H9 (cell line): ENCODE measurements around the gene MLKL. TPM values are rescaled to one million over a fixed set of nuclear protein-coding genes. Genes with fewer than 3 reads are reported as not detected.

Experiments
- DNase-seq: peaks from one replicate; pipeline ENCODE4 v3.0.0-alpha.2; 2017
- H2AFZ ChIP-seq: one replicate; pipeline ENCODE4 v1.6.1; 2013; ENCODE audit warnings: mild to moderate bottlenecking, low read length, control low read depth, moderate library complexity
- H2AK5ac ChIP-seq: 2 replicates; pipeline ENCODE4 v1.6.1; 2013; ENCODE audit warnings: low read length, control low read depth, mixed read lengths; ENCODE audit not compliant: insufficient read length
- H2BK120ac ChIP-seq: one replicate; pipeline ENCODE4 v1.6.1; 2013; ENCODE audit warnings: low read depth, mild to moderate bottlenecking, low read length, control low read depth, inconsistent platforms; ENCODE audit not compliant: poor library complexity, severe bottlenecking
- H2BK12ac ChIP-seq: 2 replicates; pipeline ENCODE4 v1.6.1; 2013; ENCODE audit warnings: low read length, control low read depth, mixed read lengths, low read depth; ENCODE audit not compliant: insufficient read length
- H2BK15ac ChIP-seq: 2 replicates; pipeline ENCODE4 v1.6.1; 2013; ENCODE audit warnings: low read depth, low read length, control low read depth
- H2BK20ac ChIP-seq: one replicate; pipeline ENCODE4 v1.6.1; 2013; ENCODE audit warnings: low read depth, mild to moderate bottlenecking, low read length, control low read depth, inconsistent platforms; ENCODE audit not compliant: poor library complexity, severe bottlenecking
- H2BK5ac ChIP-seq: 2 replicates; pipeline ENCODE4 v1.6.1; 2013; ENCODE audit warnings: low read length, control low read depth, mixed read lengths; ENCODE audit not compliant: insufficient read length
- H3K14ac ChIP-seq: 2 replicates; pipeline ENCODE4 v1.6.1; 2013; ENCODE audit warnings: low read length, control low read depth; ENCODE audit not compliant: insufficient read depth
- H3K18ac ChIP-seq: 2 replicates; pipeline ENCODE4 v1.6.1; 2013; ENCODE audit warnings: low read depth, mild to moderate bottlenecking, mixed read lengths, low read length, control low read depth; ENCODE audit not compliant: insufficient read length
- H3K23ac ChIP-seq: 2 replicates; pipeline ENCODE4 v1.6.1; 2013; ENCODE audit warnings: low read length, control low read depth, mixed read lengths, low read depth; ENCODE audit not compliant: insufficient read length
- H3K23me2 ChIP-seq: 2 replicates; pipeline ENCODE4 v1.6.1; 2013; ENCODE audit warnings: low read depth, mild to moderate bottlenecking, mixed read lengths, low read length, control low read depth; ENCODE audit not compliant: insufficient read length, poor library complexity, severe bottlenecking
- H3K27ac ChIP-seq: 2 replicates; pipeline ENCODE4 v1.5.1; 2013; ENCODE audit warnings: low read length, control low read depth, mixed read lengths, low read depth; ENCODE audit not compliant: insufficient read length
- H3K27me3 ChIP-seq: 2 replicates; pipeline ENCODE4 v1.6.1; 2013; ENCODE audit warnings: low read length, control low read depth, inconsistent platforms; ENCODE audit not compliant: insufficient read depth
- H3K4ac ChIP-seq: 2 replicates; pipeline ENCODE4 v1.6.1; 2013; ENCODE audit warnings: low read depth, mild to moderate bottlenecking, control low read depth, inconsistent platforms, low read length, moderate library complexity
- H3K4me1 ChIP-seq: 2 replicates; pipeline ENCODE4 v1.6.1; 2013; ENCODE audit warnings: low read length, control low read depth, inconsistent platforms; ENCODE audit not compliant: insufficient read depth
- H3K4me2 ChIP-seq: 2 replicates; pipeline ENCODE4 v1.6.1; 2013; ENCODE audit warnings: low read length, control low read depth, mixed read lengths; ENCODE audit not compliant: insufficient read length, insufficient read depth
- H3K56ac ChIP-seq: 2 replicates; pipeline ENCODE4 v1.6.1; 2013; ENCODE audit warnings: low read depth, mild to moderate bottlenecking, mixed read lengths, low read length, control low read depth; ENCODE audit not compliant: insufficient read length
- H3K79me1 ChIP-seq: 2 replicates; pipeline ENCODE4 v1.6.1; 2013; ENCODE audit warnings: low read depth, mild to moderate bottlenecking, moderate library complexity, low read length, control low read depth, inconsistent platforms; ENCODE audit not compliant: insufficient read depth, poor library complexity, severe bottlenecking
- H3K79me2 ChIP-seq: 2 replicates; pipeline ENCODE4 v1.6.1; 2013; ENCODE audit warnings: low read length, control low read depth, inconsistent platforms; ENCODE audit not compliant: insufficient read depth
- H3K9ac ChIP-seq: 2 replicates; pipeline ENCODE4 v1.6.1; 2013; ENCODE audit warnings: low read length, control low read depth, mixed read lengths; ENCODE audit not compliant: insufficient read length; ENCODE audit errors: extremely low read depth
- H3K9me3 ChIP-seq: one replicate; pipeline ENCODE4 v1.6.1; 2013; ENCODE audit warnings: low read depth, low read length, inconsistent platforms; ENCODE audit not compliant: control insufficient read depth
- H3T11ph ChIP-seq: one replicate; pipeline ENCODE4 v1.6.1; 2013; ENCODE audit warnings: mild to moderate bottlenecking, low read length, control low read depth, inconsistent platforms
- H4K20me1 ChIP-seq: one replicate; pipeline ENCODE4 v1.6.1; 2013; ENCODE audit not compliant: control insufficient read depth, insufficient read length, insufficient read depth
- H4K5ac ChIP-seq: 2 replicates; pipeline ENCODE4 v1.6.1; 2013; ENCODE audit warnings: low read depth, mild to moderate bottlenecking, mixed read lengths, low read length, control low read depth; ENCODE audit not compliant: insufficient read length
- H4K8ac ChIP-seq: replicated peaks from 2 replicates; pipeline ENCODE4 v1.6.1; 2013; ENCODE audit warnings: low read length, control low read depth, mixed read lengths, low read depth; ENCODE audit not compliant: insufficient read length
- H4K91ac ChIP-seq: 2 replicates; pipeline ENCODE4 v1.6.1; 2013; ENCODE audit warnings: low read depth, mild to moderate bottlenecking, moderate library complexity, mixed read lengths, low read length, control low read depth; ENCODE audit not compliant: insufficient read length
- H3K27ac Mint-ChIP-seq, 3 experiments: 2 replicates in 2 of 3; 3 replicates in 1 of 3; pipeline ENCODE4 v1.8.0; 2020 to 2021; ENCODE audit warnings: mixed read lengths in 3 of 3, mild to moderate bottlenecking in 1 of 3, moderate library complexity in 1 of 3
- H3K27me3 Mint-ChIP-seq: 2 replicates; pipeline ENCODE4 v1.8.0; 2021; ENCODE audit warnings: low read depth, mild to moderate bottlenecking, moderate library complexity, mixed read lengths
- H3K36me3 Mint-ChIP-seq, 3 experiments: 2 replicates in 2 of 3; 3 replicates in 1 of 3; pipeline ENCODE4 v1.8.0; 2020 to 2021; ENCODE audit warnings: low read depth in 3 of 3, mixed read lengths in 3 of 3; ENCODE audit not compliant: insufficient read depth in 1 of 3
- H3K4me1 Mint-ChIP-seq, 2 experiments: 2 replicates each; pipeline ENCODE4 v1.8.0; 2020; ENCODE audit warnings: mixed read lengths in 2 of 2
- H3K4me3 Mint-ChIP-seq, 2 experiments: 2 replicates in 1 of 2; 3 replicates in 1 of 2; pipeline ENCODE4 v1.8.0; 2020 to 2021; ENCODE audit warnings: mild to moderate bottlenecking in 2 of 2, mixed read lengths in 2 of 2, moderate library complexity in 1 of 2
- H3K9me3 Mint-ChIP-seq, 2 experiments: 2 replicates in 1 of 2; 3 replicates in 1 of 2; pipeline ENCODE4 v1.8.0; 2020; ENCODE audit warnings: mild to moderate bottlenecking in 2 of 2, mixed read lengths in 2 of 2, moderate library complexity in 1 of 2
- WGBS: extraction: QIAGEN DNeasy Blood & Tissue Kit; methylation state at CpG from one replicate; pipeline ENCODE4 v1.1.7; 2013; ENCODE audit warnings: missing lambda C conversion rate, low lambda C conversion rate, mixed read lengths; ENCODE audit not compliant: insufficient read length; ENCODE audit errors: extremely low coverage; 5-methylcytosine and 5-hydroxymethylcytosine counted together
- total RNA-seq: library from RNA; stranded (reverse); gene quantifications from 2 replicates; pipeline ENCODE4 v1.2.1, GENCODE V29; 2021
- TF ChIP-seq, protein P1 (sequence below): fragments of 200-600 bp; sonication (generic); conservative IDR thresholded peaks from 3 replicates; pipeline ENCODE4 v1.8.0; 2021; ENCODE audit warnings: antibody characterized with exemption, mild to moderate bottlenecking

The MLKL gene
- total RNA-seq, 1 experiment from 2014 or later: 0.37 TPM

DNA sequence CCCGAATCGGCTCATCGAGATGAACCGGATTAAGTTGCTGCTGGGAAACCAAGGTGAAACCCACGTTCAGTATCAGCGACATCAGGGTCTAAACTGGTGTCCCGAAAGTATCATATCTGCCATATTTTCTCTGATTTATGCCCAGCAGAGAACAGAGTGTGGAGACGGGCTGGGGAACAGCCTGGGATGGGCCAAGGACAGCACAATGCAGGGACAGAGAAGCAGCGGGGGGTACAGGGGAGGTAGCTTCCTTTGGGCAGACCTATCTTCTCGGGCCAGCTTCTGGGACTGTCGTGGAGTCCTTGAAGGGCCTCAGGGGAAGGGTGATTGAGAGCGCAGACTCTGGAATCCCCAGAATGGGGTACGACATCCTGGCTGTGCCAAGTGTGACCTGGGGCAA, 17.5 kb upstream of the MLKL start:
- Histone ChIP-seq H4K91ac (no peak overlapping the region), H2BK12ac (no peak overlapping the region), H3K27me3 (no peaks in the 10 kb centered on the region), H3K4me1 (no peaks in the 10 kb centered on the region), H3K14ac (no peak overlapping the region), H3K9ac (no peak overlapping the region), H3K4me2 (no peak overlapping the region), H3K79me2 (no peaks in the 10 kb centered on the region), H3K9me3 (no peaks in the 10 kb centered on the region), H3K23ac (no peak overlapping the region), H3K18ac (no peak overlapping the region), H4K5ac (no peak overlapping the region), H3K4ac (no peak overlapping the region), H3T11ph (no peak overlapping the region), H3K23me2 (no peaks in the 10 kb centered on the region), H3K56ac (no peak overlapping the region), H2BK15ac (no peak overlapping the region), H2BK20ac (no peak overlapping the region), H2BK5ac (no peak overlapping the region), H3K27ac (no peak overlapping the region), H4K20me1 (no peaks in the 10 kb centered on the region), H2BK120ac (no peak overlapping the region), H3K79me1 (no peaks in the 10 kb centered on the region), H2AFZ (no peak overlapping the region), H4K8ac (no peak overlapping the region), H2AK5ac (no peak overlapping the region)
- H3K27me3 Mint-ChIP-seq: no peaks in the 10 kb centered on the region; the same call in 1 of the 2 replicates
- no peaks in the 10 kb centered on the region for H3K4me1 Mint-ChIP-seq
- H3K9me3 Mint-ChIP-seq: no peaks in the 10 kb centered on the region; a peak in 1 of 5 replicates
- TF ChIP-seq, protein P1, sequence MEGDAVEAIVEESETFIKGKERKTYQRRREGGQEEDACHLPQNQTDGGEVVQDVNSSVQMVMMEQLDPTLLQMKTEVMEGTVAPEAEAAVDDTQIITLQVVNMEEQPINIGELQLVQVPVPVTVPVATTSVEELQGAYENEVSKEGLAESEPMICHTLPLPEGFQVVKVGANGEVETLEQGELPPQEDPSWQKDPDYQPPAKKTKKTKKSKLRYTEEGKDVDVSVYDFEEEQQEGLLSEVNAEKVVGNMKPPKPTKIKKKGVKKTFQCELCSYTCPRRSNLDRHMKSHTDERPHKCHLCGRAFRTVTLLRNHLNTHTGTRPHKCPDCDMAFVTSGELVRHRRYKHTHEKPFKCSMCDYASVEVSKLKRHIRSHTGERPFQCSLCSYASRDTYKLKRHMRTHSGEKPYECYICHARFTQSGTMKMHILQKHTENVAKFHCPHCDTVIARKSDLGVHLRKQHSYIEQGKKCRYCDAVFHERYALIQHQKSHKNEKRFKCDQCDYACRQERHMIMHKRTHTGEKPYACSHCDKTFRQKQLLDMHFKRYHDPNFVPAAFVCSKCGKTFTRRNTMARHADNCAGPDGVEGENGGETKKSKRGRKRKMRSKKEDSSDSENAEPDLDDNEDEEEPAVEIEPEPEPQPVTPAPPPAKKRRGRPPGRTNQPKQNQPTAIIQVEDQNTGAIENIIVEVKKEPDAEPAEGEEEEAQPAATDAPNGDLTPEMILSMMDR: no peak
- H3K36me3 Mint-ChIP-seq: peaks cover 0 to 6% (median 0%) of the 10 kb centered on the region in 3 experiments; a peak in 2 of 7 replicates
- no CpG with 5 or more reads among the region's 13 CpGs for WGBS
- DNase-seq: no peak
- no peak overlapping the region for H3K27ac Mint-ChIP-seq
- no peak overlapping the region for H3K4me3 Mint-ChIP-seq
